ENCODE results near the gene ATAD3C. TPM values are rescaled to one million over a fixed set of nuclear protein-coding genes. Genes with fewer than 3 reads are reported as not detected.

The ATAD3C gene
- total RNA-seq, 3 donors from 2014 or later, result 0.35 to 1.4 (median 0.55) TPM

DNA sequence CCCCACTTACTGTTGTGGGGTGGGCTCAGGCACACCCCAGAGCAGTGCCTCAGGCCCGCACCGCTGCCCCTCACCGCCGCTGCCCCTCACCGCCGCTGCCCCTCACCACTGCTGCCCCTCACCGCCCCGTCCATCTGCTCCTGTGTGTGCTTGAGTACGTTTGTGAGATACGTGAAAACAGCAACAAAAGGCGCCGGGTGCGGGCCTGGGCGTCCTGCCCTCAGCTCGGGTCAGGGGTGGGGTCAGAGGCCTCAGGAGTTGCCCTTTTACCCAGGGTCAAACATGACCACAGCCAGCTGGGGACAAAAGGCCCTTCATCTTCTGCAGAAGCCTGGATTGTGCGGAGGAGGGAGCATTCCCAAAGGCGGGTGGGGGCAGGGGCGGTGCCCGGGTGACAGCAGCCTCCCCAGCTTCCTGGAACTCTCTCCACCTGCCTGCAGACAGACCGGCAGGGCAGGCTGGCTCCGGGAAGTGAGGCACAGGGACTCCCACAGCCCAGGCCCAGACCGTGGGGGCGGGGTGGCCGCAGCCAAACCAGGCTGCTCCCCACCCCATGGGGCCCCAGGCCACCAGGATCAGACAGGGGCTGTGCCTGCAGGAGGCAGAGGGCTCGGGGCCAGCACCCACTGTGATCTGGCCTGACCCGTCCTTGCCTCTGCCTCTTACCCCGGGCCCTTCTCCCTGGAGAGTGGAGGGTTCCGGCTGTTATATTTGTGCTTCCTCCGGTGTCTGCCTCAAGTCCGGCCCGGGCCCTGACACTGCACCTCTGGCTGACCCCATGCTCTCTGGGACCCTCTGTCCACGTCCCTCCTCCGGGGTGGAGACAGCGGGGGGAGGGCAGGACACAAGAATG lies 16.3 kb upstream of the ATAD3C start:
- ATAC-seq, result peak; percentile 78
- TF ChIP-seq, protein P1, sequence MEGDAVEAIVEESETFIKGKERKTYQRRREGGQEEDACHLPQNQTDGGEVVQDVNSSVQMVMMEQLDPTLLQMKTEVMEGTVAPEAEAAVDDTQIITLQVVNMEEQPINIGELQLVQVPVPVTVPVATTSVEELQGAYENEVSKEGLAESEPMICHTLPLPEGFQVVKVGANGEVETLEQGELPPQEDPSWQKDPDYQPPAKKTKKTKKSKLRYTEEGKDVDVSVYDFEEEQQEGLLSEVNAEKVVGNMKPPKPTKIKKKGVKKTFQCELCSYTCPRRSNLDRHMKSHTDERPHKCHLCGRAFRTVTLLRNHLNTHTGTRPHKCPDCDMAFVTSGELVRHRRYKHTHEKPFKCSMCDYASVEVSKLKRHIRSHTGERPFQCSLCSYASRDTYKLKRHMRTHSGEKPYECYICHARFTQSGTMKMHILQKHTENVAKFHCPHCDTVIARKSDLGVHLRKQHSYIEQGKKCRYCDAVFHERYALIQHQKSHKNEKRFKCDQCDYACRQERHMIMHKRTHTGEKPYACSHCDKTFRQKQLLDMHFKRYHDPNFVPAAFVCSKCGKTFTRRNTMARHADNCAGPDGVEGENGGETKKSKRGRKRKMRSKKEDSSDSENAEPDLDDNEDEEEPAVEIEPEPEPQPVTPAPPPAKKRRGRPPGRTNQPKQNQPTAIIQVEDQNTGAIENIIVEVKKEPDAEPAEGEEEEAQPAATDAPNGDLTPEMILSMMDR (IDR thresholded peaks at IDR 0.05), result no peak

DNA sequence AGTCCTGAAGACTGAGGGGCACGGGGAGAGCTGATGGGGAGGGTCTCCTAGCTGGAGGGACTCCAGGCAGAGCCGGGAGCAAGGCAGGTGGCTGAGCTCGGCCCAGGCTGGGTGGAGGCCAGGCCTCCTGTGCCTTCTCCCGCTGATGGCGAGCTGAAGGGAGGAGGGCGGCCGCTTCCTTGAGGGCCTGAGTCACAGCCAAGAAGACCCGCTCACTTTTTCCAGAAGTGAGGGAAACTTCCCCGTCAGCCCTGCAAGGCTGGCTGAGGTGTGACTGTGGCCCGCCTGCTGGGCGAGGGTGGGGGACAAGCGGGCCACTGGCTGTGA lies 15.7 kb upstream of the ATAD3C start:
- H3K9me3 ChIP-seq, result no peaks in the 10 kb centered on the region
- peak in 1 of 3 donors; percentile 63 for DNase-seq
- peaks cover 68% of the 10 kb centered on the region for H3K4me1 ChIP-seq (ENCODE audit: low read depth)
- peak; percentile 6 for ATAC-seq
- intact Hi-C loops (cut with DNase I, micrococcal nuclease), result no loop called here
- no peaks in the 10 kb centered on the region for H3K36me3 ChIP-seq (ENCODE audit: low read depth)
- H3K4me3 ChIP-seq, result no peak overlapping the region
- TF ChIP-seq, protein P1 (IDR thresholded peaks at IDR 0.05), result no peak

More for the DNA sequence above, 16.3 kb upstream of the ATAD3C start:
- Histone ChIP-seq H3K4me1 (ENCODE audit: low read depth) (peaks cover 67% of the 10 kb centered on the region), H3K36me3 (ENCODE audit: low read depth) (no peaks in the 10 kb centered on the region), H3K9me3 (no peaks in the 10 kb centered on the region), H3K4me3 (no peak overlapping the region)
- intact Hi-C loops (cut with DNase I, micrococcal nuclease), result no loop called here
- peak; percentile 94 for DNase-seq

DNA sequence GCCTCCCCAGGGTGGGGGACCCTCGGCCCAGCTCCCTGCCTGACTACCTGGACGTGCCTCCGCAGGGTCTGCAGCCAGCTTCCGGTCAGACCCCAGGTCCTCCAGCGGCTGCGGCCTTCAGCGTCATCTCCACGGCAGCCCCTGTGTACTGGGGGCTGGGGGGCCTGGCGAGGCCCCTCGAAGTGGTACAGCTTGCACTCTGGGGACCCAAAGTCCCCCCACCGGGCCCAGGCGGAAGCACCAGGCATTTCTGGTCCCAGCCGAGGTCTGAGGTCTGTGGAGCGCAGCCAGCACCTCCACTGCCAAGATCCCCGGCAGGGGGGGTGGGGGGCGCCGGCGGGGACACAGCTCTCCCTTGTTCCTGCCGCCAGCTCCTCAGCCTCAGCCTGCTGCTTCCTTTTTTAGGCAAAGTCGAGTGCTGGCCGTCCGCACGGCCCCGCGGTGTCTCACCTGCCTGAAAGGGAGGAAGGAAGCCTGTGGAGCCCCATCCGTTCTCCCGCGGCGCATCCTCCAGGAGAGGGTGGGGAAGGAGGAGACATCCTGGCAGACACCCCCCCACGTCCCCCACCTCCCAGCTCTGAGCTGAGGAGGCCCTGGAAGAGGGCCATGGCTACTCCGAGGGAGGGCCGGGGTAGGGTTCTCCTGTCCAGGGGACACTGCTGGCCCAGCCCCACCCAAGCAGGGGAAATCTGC lies 15.2 kb upstream of the ATAD3C start:
- Histone ChIP-seq H3K36me3 (ENCODE audit: low read depth) (no peaks in the 10 kb centered on the region), H3K9me3 (no peaks in the 10 kb centered on the region), H3K4me1 (ENCODE audit: low read depth) (peaks cover 68% of the 10 kb centered on the region), H3K4me3 (no peak overlapping the region)
- DNase-seq (peak; percentile 39 to 69 (median 67)), ATAC-seq (no peak)
- intact Hi-C loops (cut with DNase I, micrococcal nuclease), result no loop called here
- TF ChIP-seq, protein P1 (IDR thresholded peaks at IDR 0.05), result no peak

DNA sequence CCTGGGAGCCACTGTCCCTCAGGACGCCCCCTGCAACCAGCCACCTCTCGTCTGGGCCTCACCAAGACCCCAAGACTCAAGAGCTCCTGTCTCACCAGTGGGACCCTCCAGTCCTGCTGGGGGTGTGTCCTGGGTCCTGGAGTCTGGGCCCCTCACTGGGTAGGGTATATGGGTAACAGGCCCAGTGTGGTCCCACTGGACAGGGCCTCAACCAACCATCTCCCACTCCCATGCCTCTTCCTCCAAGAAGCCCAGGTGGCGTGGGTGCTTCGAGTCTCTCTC lies 14.7 kb upstream of the ATAD3C start:
- Histone ChIP-seq H3K36me3 (ENCODE audit: low read depth) (no peaks in the 10 kb centered on the region), H3K4me1 (ENCODE audit: low read depth) (peaks cover 65% of the 10 kb centered on the region), H3K9me3 (no peaks in the 10 kb centered on the region), H3K4me3 (no peak overlapping the region)
- TF ChIP-seq, protein P1 (IDR thresholded peaks at IDR 0.05), result no peak
- DNase-seq (peak in 1 of 3 donors; percentile 8), ATAC-seq (no peak)
- intact Hi-C loops (cut with DNase I, micrococcal nuclease), result no loop called here

DNA sequence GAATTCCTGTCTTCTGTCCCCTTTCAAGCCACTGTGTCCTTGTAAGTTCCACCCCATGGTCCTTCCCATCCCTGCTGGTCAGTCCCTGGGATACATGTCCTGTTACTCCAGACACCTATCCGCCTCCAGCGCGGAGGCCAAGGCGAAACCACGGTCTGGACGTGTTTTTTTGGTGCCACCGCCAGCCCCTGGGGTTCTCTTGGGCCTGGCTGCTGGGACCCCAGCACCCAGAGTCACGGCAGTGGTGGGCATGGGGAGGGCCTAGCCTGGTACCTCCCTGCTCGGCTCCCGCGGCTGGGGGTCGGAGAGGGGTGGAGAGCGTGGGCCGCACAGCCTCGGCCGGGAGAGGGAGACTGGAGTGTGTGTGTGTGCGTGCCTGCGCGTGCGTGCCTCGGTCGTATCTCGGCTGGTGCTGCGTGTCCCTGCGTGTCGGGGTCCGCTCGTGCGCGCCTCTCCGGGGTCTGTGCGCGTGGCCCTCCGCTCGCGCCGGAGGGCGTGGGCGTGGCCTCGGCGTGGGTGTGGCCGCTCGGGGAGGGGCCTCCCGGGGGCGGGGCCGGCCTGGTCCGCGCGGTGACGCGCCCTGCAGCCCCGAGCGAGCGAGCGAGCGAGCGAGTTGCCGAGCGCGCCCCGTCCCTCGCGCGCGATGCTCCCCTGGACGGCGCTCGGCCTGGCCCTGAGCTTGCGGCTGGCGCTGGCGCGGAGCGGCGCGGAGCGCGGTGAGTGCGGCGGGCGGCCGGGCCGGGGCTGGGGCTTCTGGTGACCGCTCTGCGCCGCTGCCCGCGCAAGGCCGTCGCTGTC lies 14.2 kb upstream of the ATAD3C start, which contains the start of gene VWA1:
Gene VWA1 (plus strand): TSS at position 585 of the 798 bp plus-strand sequence. CDS start 59 bp downstream, at position 644.
- no peaks in the 10 kb centered on the region for H3K9me3 ChIP-seq
- peak; percentile 63 for ATAC-seq
- TF ChIP-seq, protein P1 (IDR thresholded peaks at IDR 0.05), result no peak
- DNase-seq, result peak; percentile 80 to 89 (median 84)
- intact Hi-C loops (cut with DNase I, micrococcal nuclease), result no loop called here
- H3K36me3 ChIP-seq (ENCODE audit: low read depth), result no peaks in the 10 kb centered on the region
- peaks cover 63% of the 10 kb centered on the region for H3K4me1 ChIP-seq (ENCODE audit: low read depth)
- H3K4me3 ChIP-seq, result peak within 1 kb of the TSS; percentile 17
